GM12878 (cell line): ENCODE results near the gene PITRM1. TPM values are rescaled to one million over a fixed set of nuclear protein-coding genes. Genes with fewer than 3 reads are reported as not detected.
"Not testable (repeated sequence)": the region's sequence is repeated elsewhere in the genome, so short reads cannot be mapped to it uniquely, and the experiment has no call there.

ENCODE experiments used
- ATAC-seq: fragments of 200-7000 bp; cut with Tn5 transposase; 3 replicates; pipeline ENCODE4 v1.9.1; 2020; ENCODE audit warnings: mild to moderate bottlenecking, moderate library complexity
- BruUV-seq: library from RNA; stranded (reverse); fragments of 400-500 nt; replicated peaks from 2 replicates; lab custom pipeline; 2021; lab: Mats Ljungman, UMichigan
- CTCF ChIA-PET: fragments of 300-600 bp; sonication (Branson Sonifier 250); formaldehyde crosslinking; extraction: SDS; loops from one replicate; lab custom pipeline; 2021; ENCODE audit warnings: inconsistent platforms; lab: Yijun Ruan, JAX
- POLR2A ChIA-PET: fragments of 350-600 bp; formaldehyde crosslinking; extraction: SDS; loops from one replicate; lab custom pipeline; 2021; ENCODE audit warnings: inconsistent platforms; lab: Charles Lee
- RAD21 ChIA-PET: fragments of 300-600 bp; sonication (Branson Sonifier 250); formaldehyde crosslinking; loops from one replicate; lab custom pipeline; 2023; ENCODE audit warnings: antibody characterized with exemption; ENCODE audit not compliant: unreplicated experiment; lab: Charles Lee
- SMC1A ChIA-PET: fragments of 300-600 bp; sonication (Branson Sonifier 250); formaldehyde crosslinking; loops from one replicate; lab custom pipeline; 2023; ENCODE audit not compliant: unreplicated experiment, uncharacterized antibody; lab: Charles Lee
- DNase-seq: peaks from one replicate; pipeline ENCODE4 v3.0.0-alpha.2; 2011; ENCODE audit warnings: low read depth, low spot score
- FAIRE-seq: peaks from 3 replicates; lab custom pipeline; 2011; peaks lifted over from hg19 to GRCh38; lab: Jason Lieb, UNC
- H2AFZ ChIP-seq: 2 replicates; pipeline ENCODE4 v1.6.0; 2011; ENCODE audit warnings: low read depth, low read length, control low read depth; ENCODE audit not compliant: control insufficient read depth
- H3K27ac ChIP-seq: 2 replicates; pipeline ENCODE4 v1.5.1; 2011; ENCODE audit warnings: control low read depth; ENCODE audit not compliant: control insufficient read depth, insufficient read depth
- H3K27me3 ChIP-seq, 2 experiments: replicated peaks in 1 of 2; 2 replicates each; pipeline versions ENCODE4 v1.6.0 to v1.6.1; 2011; ENCODE audit warnings: low read length in 1 of 2; ENCODE audit not compliant: control insufficient read depth in 2 of 2, insufficient read depth in 2 of 2
- H3K36me3 ChIP-seq, 2 experiments: 2 replicates each; pipeline ENCODE4 v1.5.1; 2011; ENCODE audit warnings: low read length in 1 of 2; ENCODE audit not compliant: control insufficient read depth in 2 of 2, insufficient read depth in 2 of 2
- H3K4me1 ChIP-seq: 2 replicates; pipeline ENCODE4 v1.6.1; 2011; ENCODE audit warnings: mild to moderate bottlenecking, low read length, moderate library complexity, mixed read lengths; ENCODE audit not compliant: control insufficient read depth, insufficient read depth
- H3K4me2 ChIP-seq: 2 replicates; pipeline ENCODE4 v1.6.0; 2011; ENCODE audit warnings: control low read depth; ENCODE audit not compliant: control insufficient read depth, insufficient read depth
- H3K4me3 ChIP-seq: fragments of 200-600 bp; sonication (generic); 2 replicates; pipeline ENCODE4 v1.5.1; 2016
- H3K79me2 ChIP-seq: 2 replicates; pipeline ENCODE4 v1.6.0; 2011; ENCODE audit warnings: low read length; ENCODE audit not compliant: control insufficient read depth, insufficient read depth
- H3K9ac ChIP-seq: 2 replicates; pipeline ENCODE4 v1.8.0; 2011; ENCODE audit warnings: low read length, control low read depth, mixed read lengths; ENCODE audit not compliant: control insufficient read depth, insufficient read depth
- H3K9me3 ChIP-seq: replicated peaks from 3 replicates; pipeline ENCODE4 v1.5.1; 2011; ENCODE audit warnings: mild to moderate bottlenecking, low read length; ENCODE audit not compliant: control insufficient read depth, insufficient read depth
- H4K20me1 ChIP-seq: 2 replicates; pipeline ENCODE4 v1.6.0; 2011; ENCODE audit not compliant: control insufficient read depth, insufficient read depth
- IKZF1 ChIP-seq: fragments of 450-650 bp; conservative IDR thresholded peaks from 2 replicates; pipeline ENCODE4 v1.6.1; 2017; ENCODE audit warnings: antibody characterized with exemption, mild to moderate bottlenecking
- MTA3 ChIP-seq: IDR thresholded peaks from 2 replicates; pipeline ENCODE4 v1.6.1; 2012; ENCODE audit warnings: low read length, inconsistent platforms, borderline replicate concordance
- SP1 ChIP-seq: IDR thresholded peaks from one replicate; pipeline ENCODE4 v1.6.1; 2011; ENCODE audit warnings: low read depth, low read length
- TAF1 ChIP-seq: IDR thresholded peaks from 2 replicates; pipeline ENCODE4 v1.6.1; 2011; ENCODE audit warnings: mild to moderate bottlenecking, low read depth, low read length, borderline replicate concordance
- TCF12 ChIP-seq: IDR thresholded peaks from 2 replicates; pipeline ENCODE4 v1.6.1; 2011; ENCODE audit warnings: low read depth, mild to moderate bottlenecking, low read length
- WGBS: methylation state at CpG from one replicate; pipeline ENCODE4 v1.1.6; 2016; ENCODE audit warnings: low lambda C conversion rate; ENCODE audit not compliant: insufficient replicate concordance, insufficient coverage; ENCODE audit errors: missing lambda C conversion rate; 5-methylcytosine and 5-hydroxymethylcytosine counted together
- in situ Hi-C: fragments of 300-500 bp; cut with MboI; formaldehyde crosslinking; loops from 9 replicates; pipeline ENCODE4 v1.14.3; 2018; ENCODE audit warnings: mixed read lengths
- intact Hi-C: fragments of 100-400 bp; cut with micrococcal nuclease; formaldehyde crosslinking; loops from one replicate; pipeline ENCODE4 v1.14.2; 2022; ENCODE audit not compliant: unreplicated experiment
- polyA plus RNA-seq, 11 experiments: library from polyadenylated mRNA; depleted of rRNA in 4 of 11; unstranded in 6 of 11; stranded (reverse) in 5 of 11; fragments of >200 nt; fragmentation: Nextera tagmentation in 4 of 11; fragmentation: Illumina TruSeq in 1 of 11; extraction: Ambion mirVana in 4 of 11; extraction: Trizol in 1 of 11; gene quantifications; 1 replicate in 1 of 11; 2 replicates in 10 of 11; pipeline versions ENCODE4 v1.2.1 to v1.2.3, GENCODE V29; 2011 to 2016; ENCODE audit warnings: inconsistent platforms in 2 of 11, missing spikeins in 2 of 11, low read depth in 1 of 11
- total RNA-seq, 4 experiments: library from RNA; depleted of rRNA in 3 of 4; stranded (reverse); fragments of >200 nt in 3 of 4; fragmentation: Illumina TruSeq in 1 of 4; extraction: Trizol in 1 of 4; gene quantifications; 2 replicates each; pipeline versions ENCODE4 v1.2.1 to v1.2.3, GENCODE V29; 2013 to 2021

PITRM1 gene
- total and polyA plus RNA-seq, 10 of the 15 experiments (the other 5 are each of a cell fraction or from before 2014, with no cell fraction given) = 15.5 to 53.0 (median 45.0) TPM

DNA sequence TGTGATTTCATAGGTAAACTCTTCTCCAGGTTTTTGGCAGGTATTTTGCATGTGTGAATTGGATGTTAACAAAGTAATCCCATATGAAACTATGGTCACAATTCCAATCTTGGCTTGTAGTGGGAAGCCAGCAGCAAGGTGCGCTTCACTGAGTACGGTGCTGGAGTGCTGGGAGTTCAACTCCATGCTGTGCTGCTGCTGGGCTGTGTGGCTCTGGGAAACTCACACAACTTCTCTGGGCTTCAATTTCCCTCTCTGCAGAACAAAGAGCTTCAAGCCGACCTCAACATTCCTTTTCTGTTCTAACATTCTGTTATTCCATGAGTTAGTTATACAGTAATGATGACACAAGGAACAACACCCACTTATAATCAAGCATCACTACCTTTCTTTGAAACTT lies 18.2 kb upstream of the PITRM1 start (continued):
- TF ChIP-seq TCF12 = no peak

DNA sequence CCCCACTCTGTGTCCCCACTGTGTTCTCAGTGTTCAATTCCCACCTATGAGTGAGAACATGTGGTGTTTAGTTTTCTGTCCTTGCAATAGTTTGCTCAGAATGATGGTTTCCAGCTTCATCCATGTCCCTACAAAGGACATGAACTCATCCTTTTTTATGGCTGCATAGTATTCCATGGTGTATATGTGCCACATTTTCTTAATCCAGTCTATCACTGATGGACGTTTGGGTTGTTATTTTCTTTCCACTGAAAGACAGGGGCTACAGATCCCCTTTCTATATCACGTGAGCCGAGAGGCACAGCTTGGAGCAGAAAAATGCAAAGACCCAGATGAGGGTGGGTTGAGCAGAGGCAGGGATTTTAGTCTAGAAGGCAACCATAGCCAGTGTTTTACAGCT lies 14.6 kb upstream of the PITRM1 start:
- H3K4me3 ChIP-seq, DNase-seq, in situ Hi-C loops, H3K9me3 ChIP-seq, H3K4me1 ChIP-seq, POLR2A ChIA-PET, SMC1A ChIA-PET, RAD21 ChIA-PET, FAIRE-seq, H3K4me2 ChIP-seq, H3K9ac ChIP-seq, H4K20me1 ChIP-seq, CTCF ChIA-PET, BruUV-seq, H2AFZ ChIP-seq, H3K79me2 ChIP-seq, ATAC-seq, H3K36me3 ChIP-seq, H3K27me3 ChIP-seq, intact Hi-C loops, H3K27ac ChIP-seq: not testable (repeated sequence)
- WGBS = 40% methylated on average over 3 of the region's 3 CpGs

DNA sequence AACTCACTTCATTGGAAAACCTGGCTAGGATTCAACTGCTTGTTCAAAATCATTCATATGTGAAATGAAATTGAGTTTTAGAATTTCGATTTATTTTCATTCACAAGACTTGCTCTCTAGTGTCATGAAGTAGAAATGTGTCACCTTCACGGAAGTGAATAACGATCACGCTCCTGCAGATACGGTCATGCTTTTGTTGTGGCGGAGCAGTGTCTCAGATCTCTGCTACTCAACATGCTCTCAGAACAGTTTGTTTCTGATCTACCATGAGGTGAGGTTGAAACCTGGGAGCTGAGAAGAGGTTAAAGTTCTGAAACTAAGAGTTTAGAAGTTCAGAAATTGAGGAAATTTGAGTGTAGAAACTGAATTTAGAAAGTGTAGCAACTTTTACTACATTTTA lies 13.8 kb upstream of the PITRM1 start:
- ChIA-PET CTCF (no interaction called here), RAD21 (interaction anchor here (1.4 kb wide), 1 partner anchor 8 kb away, joined by 5 read pairs; no protein-coding TSS in a partner anchor), SMC1A (no interaction called here), POLR2A (no interaction called here)
- H3K4me2 ChIP-seq = no peak overlapping the region
- in situ Hi-C loops (no loop called here), intact Hi-C loops (no loop called here)
- TF ChIP-seq IKZF1 (no peak), SP1 (no peak), MTA3 (no peak), TAF1 (no peak)
- no peak overlapping the region for H2AFZ ChIP-seq
- H3K4me3 ChIP-seq = no peak overlapping the region
- H3K79me2 ChIP-seq = no peaks in the 10 kb centered on the region
- no peak overlapping the region for H3K27ac ChIP-seq
- no peaks in the 10 kb centered on the region for H4K20me1 ChIP-seq
- no TSS peak for BruUV-seq
- no peaks in the 10 kb centered on the region for H3K4me1 ChIP-seq
- peaks cover 1 to 2% of the 10 kb centered on the region in 2 experiments; a peak in 1 of 4 replicates for H3K27me3 ChIP-seq
- ATAC-seq = no peak
- no peaks in the 10 kb centered on the region for H3K36me3 ChIP-seq
- H3K9ac ChIP-seq = no peak overlapping the region
- H3K9me3 ChIP-seq = no peaks in the 10 kb centered on the region
- DNase-seq = no peak
- FAIRE-seq = no peak
- WGBS = 74% methylated on average over 6 of the region's 6 CpGs
